ENCODE data around the gene CALD1.

DNA sequence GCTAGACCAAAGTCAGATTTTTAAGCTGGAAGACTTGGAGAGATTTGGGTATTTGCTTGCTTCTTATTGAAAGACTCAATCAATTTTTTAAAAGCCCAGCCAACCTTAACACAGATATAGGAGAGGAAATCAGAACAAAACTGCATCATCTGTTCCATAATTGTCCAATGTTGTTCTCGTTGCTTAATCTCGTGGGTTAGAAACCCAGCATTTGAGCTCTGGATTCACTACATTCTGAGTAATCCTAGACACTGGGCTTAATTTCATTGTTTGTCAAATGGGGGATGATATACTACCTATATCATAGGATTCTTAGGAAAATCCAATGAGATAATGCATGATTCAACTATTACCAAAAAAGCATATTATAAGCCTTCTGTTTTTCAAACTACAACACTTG, 48.9 kb downstream of the CALD1 start:
- TF ChIP-seq POLR2A (IDR thresholded peaks at IDR 0.05; ENCODE audit: low read length): no peak
- no peak for TF ChIP-seq GATA1 (IDR thresholded peaks at IDR 0.05; ENCODE audit: low read depth, low read length)
